IMR-90 (cell line): ENCODE data around the gene TBC1D3B. TPM values are rescaled to one million over a fixed set of nuclear protein-coding genes. Genes with fewer than 3 reads are reported as not detected.

Experiments used
- ATAC-seq: fragments of 200-7000 bp; cut with Tn5 transposase; 2 replicates; pipeline ENCODE4 v1.9.1; 2020; ENCODE audit warnings: low read depth, mild to moderate bottlenecking, moderate library complexity
- BruUV-seq: library from RNA; stranded (reverse); fragments of 400-500 nt; replicated peaks from 2 replicates; lab custom pipeline; 2021; lab: Mats Ljungman, UMichigan
- CTCF ChIA-PET: fragments of 300-600 bp; formaldehyde crosslinking; extraction: SDS; loops from one replicate; lab custom pipeline; 2021; ENCODE audit warnings: antibody characterized with exemption; lab: Yijun Ruan, JAX
- POLR2A ChIA-PET: fragments of 300-600 bp; sonication (Branson Sonifier 250); formaldehyde crosslinking; loops from one replicate; lab custom pipeline; 2022; ENCODE audit warnings: antibody characterized with exemption; ENCODE audit not compliant: unreplicated experiment; lab: Charles Lee
- DNase-seq: peaks from one replicate; pipeline ENCODE4 v3.0.0; 2013
- H2AFZ ChIP-seq: replicated peaks from 2 replicates; pipeline ENCODE3; 2013; ENCODE audit warnings: low read length, mild to moderate bottlenecking; ENCODE audit not compliant: poor library complexity
- H2AK5ac ChIP-seq: 2 replicates; pipeline ENCODE4 v1.6.1; 2013; ENCODE audit warnings: low read depth, low read length, inconsistent platforms
- H2AK9ac ChIP-seq: replicated peaks from 2 replicates; pipeline ENCODE3; 2013; ENCODE audit warnings: mild to moderate bottlenecking, low read depth, low read length, moderate library complexity; ENCODE audit not compliant: poor library complexity
- H2BK120ac ChIP-seq: 2 replicates; pipeline ENCODE4 v1.6.1; 2013; ENCODE audit warnings: low read depth, low read length, inconsistent platforms
- H2BK15ac ChIP-seq: 3 replicates; pipeline ENCODE4 v1.6.1; 2013; ENCODE audit warnings: low read depth, low read length, inconsistent platforms
- H2BK20ac ChIP-seq: 2 replicates; pipeline ENCODE4 v1.6.1; 2013; ENCODE audit warnings: low read depth, mild to moderate bottlenecking, inconsistent platforms, low read length, moderate library complexity
- H2BK5ac ChIP-seq: 2 replicates; pipeline ENCODE4 v1.6.1; 2013; ENCODE audit warnings: mild to moderate bottlenecking, low read depth, low read length, inconsistent platforms; ENCODE audit not compliant: poor library complexity, severe bottlenecking
- H3K14ac ChIP-seq: replicated peaks from 2 replicates; pipeline ENCODE4 v1.6.1; 2013; ENCODE audit warnings: low read depth, low read length, inconsistent platforms
- H3K18ac ChIP-seq: 2 replicates; pipeline ENCODE4 v1.6.1; 2013; ENCODE audit warnings: low read depth, low read length, control low read depth
- H3K23ac ChIP-seq: 2 replicates; pipeline ENCODE4 v1.6.1; 2013; ENCODE audit warnings: low read depth, low read length, inconsistent platforms
- H3K27ac ChIP-seq: 2 replicates; pipeline ENCODE4 v1.5.1; 2013; ENCODE audit warnings: mild to moderate bottlenecking, control low read depth, low read length; ENCODE audit not compliant: insufficient read depth
- H3K27me3 ChIP-seq: 2 replicates; pipeline ENCODE4 v1.6.1; 2013; ENCODE audit warnings: low read length; ENCODE audit not compliant: control insufficient read depth, insufficient read depth
- H3K36me3 ChIP-seq: 2 replicates; pipeline ENCODE4 v1.6.1; 2013; ENCODE audit warnings: low read length, mixed read lengths; ENCODE audit not compliant: control insufficient read depth, insufficient read depth
- H3K4ac ChIP-seq: 2 replicates; pipeline ENCODE4 v1.6.1; 2013; ENCODE audit warnings: low read depth, low read length, inconsistent platforms
- H3K4me1 ChIP-seq: 2 replicates; pipeline ENCODE4 v1.6.1; 2013; ENCODE audit warnings: low read length, mixed read lengths; ENCODE audit not compliant: control insufficient read depth, insufficient read depth
- H3K4me2 ChIP-seq: 2 replicates; pipeline ENCODE4 v1.6.1; 2013; ENCODE audit warnings: low read depth, mild to moderate bottlenecking, control low read depth, low read length, moderate library complexity
- H3K4me3 ChIP-seq: 2 replicates; pipeline ENCODE4 v1.5.1; 2013; ENCODE audit warnings: low read depth, mild to moderate bottlenecking, control low read depth, low read length, moderate library complexity; ENCODE audit not compliant: insufficient read depth
- H3K56ac ChIP-seq: 2 replicates; pipeline ENCODE4 v1.6.1; 2013; ENCODE audit warnings: low read length, inconsistent platforms; ENCODE audit not compliant: insufficient read depth; ENCODE audit errors: extremely low read depth
- H3K79me1 ChIP-seq, 2 experiments: 2 replicates each; pipeline ENCODE4 v1.6.1; 2013; ENCODE audit warnings: low read length in 2 of 2, inconsistent platforms in 1 of 2, low read depth in 1 of 2
- H3K9ac ChIP-seq: 2 replicates; pipeline ENCODE4 v1.6.1; 2013; ENCODE audit warnings: low read depth, low read length, control low read depth
- H3K9me1 ChIP-seq: 2 replicates; pipeline ENCODE4 v1.6.1; 2013; ENCODE audit warnings: low read length, inconsistent platforms; ENCODE audit not compliant: insufficient read depth
- H3K9me3 ChIP-seq: 2 replicates; pipeline ENCODE4 v1.6.1; 2013; ENCODE audit warnings: low read length; ENCODE audit not compliant: control insufficient read depth, insufficient read depth
- H4K20me1 ChIP-seq: 2 replicates; pipeline ENCODE4 v1.6.1; 2013; ENCODE audit warnings: low read length, inconsistent platforms; ENCODE audit not compliant: insufficient read depth
- H4K5ac ChIP-seq: 2 replicates; pipeline ENCODE4 v1.6.1; 2013; ENCODE audit warnings: mild to moderate bottlenecking, low read depth, low read length, control low read depth
- H4K8ac ChIP-seq, 2 experiments: 2 replicates each; pipeline ENCODE4 v1.6.1; 2013; ENCODE audit warnings: low read depth in 2 of 2, low read length in 2 of 2, control low read depth in 1 of 2, inconsistent platforms in 1 of 2
- H4K91ac ChIP-seq: 2 replicates; pipeline ENCODE4 v1.6.1; 2013; ENCODE audit warnings: low read depth, low read length, inconsistent platforms; ENCODE audit not compliant: insufficient read depth
- CEBPB ChIP-seq: IDR thresholded peaks from 2 replicates; pipeline ENCODE4 v1.6.1; 2012; ENCODE audit warnings: low read depth, low read length, improper control_type of control experiment
- MAFK ChIP-seq: IDR thresholded peaks from 2 replicates; pipeline ENCODE4 v1.6.1; 2012; ENCODE audit warnings: low read depth, low read length, improper control_type of control experiment
- MXI1 ChIP-seq: IDR thresholded peaks from 2 replicates; pipeline ENCODE4 v1.6.1; 2012; ENCODE audit warnings: low read depth, mild to moderate bottlenecking, low read length, moderate library complexity, borderline replicate concordance
- NFE2L2 ChIP-seq: fragments of 150-350 bp; IDR thresholded peaks from 2 replicates; pipeline ENCODE4 v1.6.1; 2016; ENCODE audit warnings: low read depth, mild to moderate bottlenecking, low read length
- POLR2A ChIP-seq: IDR thresholded peaks from 2 replicates; pipeline ENCODE4 v1.6.1; 2012; ENCODE audit warnings: mild to moderate bottlenecking, low read depth, low read length
- RAD21 ChIP-seq: IDR thresholded peaks from 2 replicates; pipeline ENCODE4 v1.6.1; 2012; ENCODE audit warnings: low read length, improper control_type of control experiment
- RCOR1 ChIP-seq: IDR thresholded peaks from 2 replicates; pipeline ENCODE4 v1.6.1; 2012; ENCODE audit warnings: mild to moderate bottlenecking, low read length, improper control_type of control experiment; ENCODE audit not compliant: insufficient replicate concordance
- RFX5 ChIP-seq: IDR thresholded peaks from 2 replicates; pipeline ENCODE4 v1.8.0; 2012; ENCODE audit warnings: low read depth, mild to moderate bottlenecking, low read length, moderate library complexity
- WGBS, 2 experiments: methylation state at CpG; one replicate each; pipeline versions ENCODE4 v1.1.5 to v1.1.7; 2013; ENCODE audit warnings: missing lambda C conversion rate in 2 of 2; ENCODE audit not compliant: insufficient read length in 1 of 2; ENCODE audit errors: extremely low coverage in 2 of 2; 5-methylcytosine and 5-hydroxymethylcytosine counted together
- dilution Hi-C: fragments of 300-500 bp; cut with HindIII; formaldehyde crosslinking; loops from one replicate; pipeline ENCODE4 v1.14.3; 2018; ENCODE audit warnings: low sequenced_read_pairs; ENCODE audit not compliant: unreplicated experiment
- in situ Hi-C: fragments of 300-500 bp; cut with MboI; formaldehyde crosslinking; loops from 3 replicates; pipeline ENCODE4 v1.14.3; 2019; ENCODE audit warnings: low sequenced_read_pairs, inconsistent platforms, mixed read lengths
- intact Hi-C: fragments of 100-400 bp; cut with micrococcal nuclease; formaldehyde crosslinking; loops from 2 replicates; pipeline ENCODE4 v1.10.0; 2022
- polyA plus RNA-seq, 3 experiments: library from polyadenylated mRNA; depleted of rRNA; stranded (reverse); fragments of >200 nt; gene quantifications; 2 replicates each; pipeline ENCODE4 v1.2.3, GENCODE V29; 2012; ENCODE audit warnings: low replicate concordance in 1 of 3
- total RNA-seq: library from RNA; depleted of rRNA; stranded (reverse); fragments of >200 nt; gene quantifications from 2 replicates; pipeline ENCODE4 v1.2.3, GENCODE V29; 2012
- TF ChIP-seq, protein P1 (sequence below): fragments of 150-350 bp; IDR thresholded peaks from 2 replicates; pipeline ENCODE4 v1.6.1; 2017; ENCODE audit warnings: mild to moderate bottlenecking, antibody characterized with exemption, low read length, low read depth
- TF ChIP-seq, protein P2 (sequence below): conservative IDR thresholded peaks from 2 replicates; pipeline ENCODE4 v1.5.1; 2012; ENCODE audit warnings: mild to moderate bottlenecking, low read depth, low read length, improper control_type of control experiment
- TF ChIP-seq, protein P3 (sequence below): fragments of 150-350 bp; IDR thresholded peaks from 2 replicates; pipeline ENCODE4 v1.6.1; 2016; ENCODE audit warnings: low read depth, mild to moderate bottlenecking, low read length, moderate library complexity, borderline replicate concordance

Gene TBC1D3B
- total and polyA plus RNA-seq, 2 of the 4 experiments (the other 2 are of a cell fraction) = 0.94 TPM; not detected in 1

DNA sequence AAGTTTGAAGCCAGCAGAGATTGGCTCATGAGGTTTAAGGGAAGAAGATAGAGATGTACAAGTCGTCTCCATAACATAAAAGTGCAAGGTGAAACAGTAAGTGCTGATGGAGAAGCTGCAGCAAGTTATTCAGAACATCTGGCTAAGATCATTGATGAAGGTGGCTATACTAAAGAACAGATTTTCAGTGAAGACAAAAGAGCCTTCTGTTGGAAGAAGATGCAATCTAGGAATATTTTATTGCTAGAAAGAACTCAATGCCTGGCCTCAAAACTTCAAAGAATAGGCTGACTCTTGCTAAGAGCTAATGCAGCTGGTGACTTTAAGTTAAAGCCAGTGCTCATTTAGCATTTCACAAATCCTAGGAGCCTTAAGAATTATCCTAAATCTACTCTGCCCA is 46.8 kb downstream of the TBC1D3B start:
- Histone ChIP-seq H3K4me1 (no peaks in the 10 kb centered on the region), H3K14ac (no peak overlapping the region), H3K79me1 (no peaks in the 10 kb centered on the region), H2BK120ac (no peak overlapping the region), H4K5ac (no peak overlapping the region), H3K9ac (no peak overlapping the region), H3K36me3 (no peaks in the 10 kb centered on the region), H3K9me3 (peaks cover 4% of the 10 kb centered on the region; the same call in 1 of the 2 replicates), H4K91ac (no peak overlapping the region), H2BK5ac (no peak overlapping the region), H3K27ac (no peak overlapping the region), H4K20me1 (no peaks in the 10 kb centered on the region), H3K4me3 (no peak overlapping the region), H3K9me1 (no peaks in the 10 kb centered on the region), H3K4ac (no peak overlapping the region), H3K23ac (no peak overlapping the region), H3K18ac (no peak overlapping the region), H3K27me3 (no peaks in the 10 kb centered on the region), H4K8ac (no peak overlapping the region), H3K4me2 (no peak overlapping the region), H2AFZ (no peak overlapping the region), H3K56ac (no peak overlapping the region), H2BK20ac (no peak overlapping the region), H2AK5ac (no peak overlapping the region), H2AK9ac (no peak overlapping the region), H2BK15ac (no peak overlapping the region)
- intact Hi-C loops = no loop called here
- ChIA-PET CTCF (no interaction called here), POLR2A (no interaction called here)
- WGBS, 2 experiments = 20% methylated on average over 1 of the region's 1 CpG; no CpG with 5 or more reads in 1 of the 2 experiments
- dilution Hi-C loops = no loop called here
- ATAC-seq (no peak), DNase-seq (no peak)
- in situ Hi-C loops = no loop called here
- no TSS peak for BruUV-seq
- TF ChIP-seq, protein P1, sequence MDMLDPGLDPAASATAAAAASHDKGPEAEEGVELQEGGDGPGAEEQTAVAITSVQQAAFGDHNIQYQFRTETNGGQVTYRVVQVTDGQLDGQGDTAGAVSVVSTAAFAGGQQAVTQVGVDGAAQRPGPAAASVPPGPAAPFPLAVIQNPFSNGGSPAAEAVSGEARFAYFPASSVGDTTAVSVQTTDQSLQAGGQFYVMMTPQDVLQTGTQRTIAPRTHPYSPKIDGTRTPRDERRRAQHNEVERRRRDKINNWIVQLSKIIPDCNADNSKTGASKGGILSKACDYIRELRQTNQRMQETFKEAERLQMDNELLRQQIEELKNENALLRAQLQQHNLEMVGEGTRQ = no peak
- TF ChIP-seq, protein P2, sequence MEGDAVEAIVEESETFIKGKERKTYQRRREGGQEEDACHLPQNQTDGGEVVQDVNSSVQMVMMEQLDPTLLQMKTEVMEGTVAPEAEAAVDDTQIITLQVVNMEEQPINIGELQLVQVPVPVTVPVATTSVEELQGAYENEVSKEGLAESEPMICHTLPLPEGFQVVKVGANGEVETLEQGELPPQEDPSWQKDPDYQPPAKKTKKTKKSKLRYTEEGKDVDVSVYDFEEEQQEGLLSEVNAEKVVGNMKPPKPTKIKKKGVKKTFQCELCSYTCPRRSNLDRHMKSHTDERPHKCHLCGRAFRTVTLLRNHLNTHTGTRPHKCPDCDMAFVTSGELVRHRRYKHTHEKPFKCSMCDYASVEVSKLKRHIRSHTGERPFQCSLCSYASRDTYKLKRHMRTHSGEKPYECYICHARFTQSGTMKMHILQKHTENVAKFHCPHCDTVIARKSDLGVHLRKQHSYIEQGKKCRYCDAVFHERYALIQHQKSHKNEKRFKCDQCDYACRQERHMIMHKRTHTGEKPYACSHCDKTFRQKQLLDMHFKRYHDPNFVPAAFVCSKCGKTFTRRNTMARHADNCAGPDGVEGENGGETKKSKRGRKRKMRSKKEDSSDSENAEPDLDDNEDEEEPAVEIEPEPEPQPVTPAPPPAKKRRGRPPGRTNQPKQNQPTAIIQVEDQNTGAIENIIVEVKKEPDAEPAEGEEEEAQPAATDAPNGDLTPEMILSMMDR = no peak
- TF ChIP-seq CEBPB (no peak), RFX5 (no peak), NFE2L2 (no peak), RAD21 (no peak), RCOR1 (no peak), MAFK (no peak), POLR2A (no peak), MXI1 (no peak)
- TF ChIP-seq, protein P3, sequence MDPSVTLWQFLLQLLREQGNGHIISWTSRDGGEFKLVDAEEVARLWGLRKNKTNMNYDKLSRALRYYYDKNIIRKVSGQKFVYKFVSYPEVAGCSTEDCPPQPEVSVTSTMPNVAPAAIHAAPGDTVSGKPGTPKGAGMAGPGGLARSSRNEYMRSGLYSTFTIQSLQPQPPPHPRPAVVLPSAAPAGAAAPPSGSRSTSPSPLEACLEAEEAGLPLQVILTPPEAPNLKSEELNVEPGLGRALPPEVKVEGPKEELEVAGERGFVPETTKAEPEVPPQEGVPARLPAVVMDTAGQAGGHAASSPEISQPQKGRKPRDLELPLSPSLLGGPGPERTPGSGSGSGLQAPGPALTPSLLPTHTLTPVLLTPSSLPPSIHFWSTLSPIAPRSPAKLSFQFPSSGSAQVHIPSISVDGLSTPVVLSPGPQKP = no peak
